H9 (cell line): ENCODE results near the gene POMGNT1. TPM values are rescaled to one million over a fixed set of nuclear protein-coding genes. Genes with fewer than 3 reads are reported as not detected.
A peak's percentile ranks its signal among the peaks of the same experiment; 100 is the strongest.

ENCODE experiments used
- DNase-seq: peaks from one replicate; pipeline ENCODE4 v3.0.0-alpha.2; 2017
- H2AFZ ChIP-seq: one replicate; pipeline ENCODE4 v1.6.1; 2013; ENCODE audit warnings: mild to moderate bottlenecking, low read length, control low read depth, moderate library complexity
- H2AK5ac ChIP-seq: 2 replicates; pipeline ENCODE4 v1.6.1; 2013; ENCODE audit warnings: low read length, control low read depth, mixed read lengths; ENCODE audit not compliant: insufficient read length
- H2BK120ac ChIP-seq: one replicate; pipeline ENCODE4 v1.6.1; 2013; ENCODE audit warnings: low read depth, mild to moderate bottlenecking, low read length, control low read depth, inconsistent platforms; ENCODE audit not compliant: poor library complexity, severe bottlenecking
- H2BK12ac ChIP-seq: 2 replicates; pipeline ENCODE4 v1.6.1; 2013; ENCODE audit warnings: low read length, control low read depth, mixed read lengths, low read depth; ENCODE audit not compliant: insufficient read length
- H2BK15ac ChIP-seq: 2 replicates; pipeline ENCODE4 v1.6.1; 2013; ENCODE audit warnings: low read depth, low read length, control low read depth
- H2BK20ac ChIP-seq: one replicate; pipeline ENCODE4 v1.6.1; 2013; ENCODE audit warnings: low read depth, mild to moderate bottlenecking, low read length, control low read depth, inconsistent platforms; ENCODE audit not compliant: poor library complexity, severe bottlenecking
- H2BK5ac ChIP-seq: 2 replicates; pipeline ENCODE4 v1.6.1; 2013; ENCODE audit warnings: low read length, control low read depth, mixed read lengths; ENCODE audit not compliant: insufficient read length
- H3K14ac ChIP-seq: 2 replicates; pipeline ENCODE4 v1.6.1; 2013; ENCODE audit warnings: low read length, control low read depth; ENCODE audit not compliant: insufficient read depth
- H3K18ac ChIP-seq: 2 replicates; pipeline ENCODE4 v1.6.1; 2013; ENCODE audit warnings: low read depth, mild to moderate bottlenecking, mixed read lengths, low read length, control low read depth; ENCODE audit not compliant: insufficient read length
- H3K23ac ChIP-seq: 2 replicates; pipeline ENCODE4 v1.6.1; 2013; ENCODE audit warnings: low read length, control low read depth, mixed read lengths, low read depth; ENCODE audit not compliant: insufficient read length
- H3K23me2 ChIP-seq: 2 replicates; pipeline ENCODE4 v1.6.1; 2013; ENCODE audit warnings: low read depth, mild to moderate bottlenecking, mixed read lengths, low read length, control low read depth; ENCODE audit not compliant: insufficient read length, poor library complexity, severe bottlenecking
- H3K27ac ChIP-seq: 2 replicates; pipeline ENCODE4 v1.5.1; 2013; ENCODE audit warnings: low read length, control low read depth, mixed read lengths, low read depth; ENCODE audit not compliant: insufficient read length
- H3K27me3 ChIP-seq: 2 replicates; pipeline ENCODE4 v1.6.1; 2013; ENCODE audit warnings: low read length, control low read depth, inconsistent platforms; ENCODE audit not compliant: insufficient read depth
- H3K4ac ChIP-seq: 2 replicates; pipeline ENCODE4 v1.6.1; 2013; ENCODE audit warnings: low read depth, mild to moderate bottlenecking, control low read depth, inconsistent platforms, low read length, moderate library complexity
- H3K4me1 ChIP-seq: 2 replicates; pipeline ENCODE4 v1.6.1; 2013; ENCODE audit warnings: low read length, control low read depth, inconsistent platforms; ENCODE audit not compliant: insufficient read depth
- H3K4me2 ChIP-seq: 2 replicates; pipeline ENCODE4 v1.6.1; 2013; ENCODE audit warnings: low read length, control low read depth, mixed read lengths; ENCODE audit not compliant: insufficient read length, insufficient read depth
- H3K56ac ChIP-seq: 2 replicates; pipeline ENCODE4 v1.6.1; 2013; ENCODE audit warnings: low read depth, mild to moderate bottlenecking, mixed read lengths, low read length, control low read depth; ENCODE audit not compliant: insufficient read length
- H3K79me1 ChIP-seq: 2 replicates; pipeline ENCODE4 v1.6.1; 2013; ENCODE audit warnings: low read depth, mild to moderate bottlenecking, moderate library complexity, low read length, control low read depth, inconsistent platforms; ENCODE audit not compliant: insufficient read depth, poor library complexity, severe bottlenecking
- H3K79me2 ChIP-seq: 2 replicates; pipeline ENCODE4 v1.6.1; 2013; ENCODE audit warnings: low read length, control low read depth, inconsistent platforms; ENCODE audit not compliant: insufficient read depth
- H3K9ac ChIP-seq: 2 replicates; pipeline ENCODE4 v1.6.1; 2013; ENCODE audit warnings: low read length, control low read depth, mixed read lengths; ENCODE audit not compliant: insufficient read length; ENCODE audit errors: extremely low read depth
- H3K9me3 ChIP-seq: one replicate; pipeline ENCODE4 v1.6.1; 2013; ENCODE audit warnings: low read depth, low read length, inconsistent platforms; ENCODE audit not compliant: control insufficient read depth
- H3T11ph ChIP-seq: one replicate; pipeline ENCODE4 v1.6.1; 2013; ENCODE audit warnings: mild to moderate bottlenecking, low read length, control low read depth, inconsistent platforms
- H4K20me1 ChIP-seq: one replicate; pipeline ENCODE4 v1.6.1; 2013; ENCODE audit not compliant: control insufficient read depth, insufficient read length, insufficient read depth
- H4K5ac ChIP-seq: 2 replicates; pipeline ENCODE4 v1.6.1; 2013; ENCODE audit warnings: low read depth, mild to moderate bottlenecking, mixed read lengths, low read length, control low read depth; ENCODE audit not compliant: insufficient read length
- H4K8ac ChIP-seq: replicated peaks from 2 replicates; pipeline ENCODE4 v1.6.1; 2013; ENCODE audit warnings: low read length, control low read depth, mixed read lengths, low read depth; ENCODE audit not compliant: insufficient read length
- H4K91ac ChIP-seq: 2 replicates; pipeline ENCODE4 v1.6.1; 2013; ENCODE audit warnings: low read depth, mild to moderate bottlenecking, moderate library complexity, mixed read lengths, low read length, control low read depth; ENCODE audit not compliant: insufficient read length
- H3K27ac Mint-ChIP-seq, 3 experiments: 2 replicates in 2 of 3; 3 replicates in 1 of 3; pipeline ENCODE4 v1.8.0; 2020 to 2021; ENCODE audit warnings: mixed read lengths in 3 of 3, mild to moderate bottlenecking in 1 of 3, moderate library complexity in 1 of 3
- H3K27me3 Mint-ChIP-seq: 2 replicates; pipeline ENCODE4 v1.8.0; 2021; ENCODE audit warnings: low read depth, mild to moderate bottlenecking, moderate library complexity, mixed read lengths
- H3K36me3 Mint-ChIP-seq, 3 experiments: 2 replicates in 2 of 3; 3 replicates in 1 of 3; pipeline ENCODE4 v1.8.0; 2020 to 2021; ENCODE audit warnings: low read depth in 3 of 3, mixed read lengths in 3 of 3; ENCODE audit not compliant: insufficient read depth in 1 of 3
- H3K4me1 Mint-ChIP-seq, 2 experiments: 2 replicates each; pipeline ENCODE4 v1.8.0; 2020; ENCODE audit warnings: mixed read lengths in 2 of 2
- H3K4me3 Mint-ChIP-seq, 2 experiments: 2 replicates in 1 of 2; 3 replicates in 1 of 2; pipeline ENCODE4 v1.8.0; 2020 to 2021; ENCODE audit warnings: mild to moderate bottlenecking in 2 of 2, mixed read lengths in 2 of 2, moderate library complexity in 1 of 2
- H3K9me3 Mint-ChIP-seq, 2 experiments: 2 replicates in 1 of 2; 3 replicates in 1 of 2; pipeline ENCODE4 v1.8.0; 2020; ENCODE audit warnings: mild to moderate bottlenecking in 2 of 2, mixed read lengths in 2 of 2, moderate library complexity in 1 of 2
- WGBS: extraction: QIAGEN DNeasy Blood & Tissue Kit; methylation state at CpG from one replicate; pipeline ENCODE4 v1.1.7; 2013; ENCODE audit warnings: missing lambda C conversion rate, low lambda C conversion rate, mixed read lengths; ENCODE audit not compliant: insufficient read length; ENCODE audit errors: extremely low coverage; 5-methylcytosine and 5-hydroxymethylcytosine counted together
- total RNA-seq: library from RNA; stranded (reverse); gene quantifications from 2 replicates; pipeline ENCODE4 v1.2.1, GENCODE V29; 2021
- TF ChIP-seq, protein P1 (sequence below): fragments of 200-600 bp; sonication (generic); conservative IDR thresholded peaks from 3 replicates; pipeline ENCODE4 v1.8.0; 2021; ENCODE audit warnings: antibody characterized with exemption, mild to moderate bottlenecking

The POMGNT1 gene
- total RNA-seq, 1 experiment from 2014 or later = 62.6 TPM

- no peak overlapping the region for H2BK120ac ChIP-seq
- H3K23ac ChIP-seq = no peak overlapping the region
- no peak overlapping the region for H2BK15ac ChIP-seq
- no CpG with 5 or more reads among the region's 12 CpGs for WGBS
- H4K91ac ChIP-seq = no peak overlapping the region
- no peak overlapping the region for H4K8ac ChIP-seq
- TF ChIP-seq, protein P1, sequence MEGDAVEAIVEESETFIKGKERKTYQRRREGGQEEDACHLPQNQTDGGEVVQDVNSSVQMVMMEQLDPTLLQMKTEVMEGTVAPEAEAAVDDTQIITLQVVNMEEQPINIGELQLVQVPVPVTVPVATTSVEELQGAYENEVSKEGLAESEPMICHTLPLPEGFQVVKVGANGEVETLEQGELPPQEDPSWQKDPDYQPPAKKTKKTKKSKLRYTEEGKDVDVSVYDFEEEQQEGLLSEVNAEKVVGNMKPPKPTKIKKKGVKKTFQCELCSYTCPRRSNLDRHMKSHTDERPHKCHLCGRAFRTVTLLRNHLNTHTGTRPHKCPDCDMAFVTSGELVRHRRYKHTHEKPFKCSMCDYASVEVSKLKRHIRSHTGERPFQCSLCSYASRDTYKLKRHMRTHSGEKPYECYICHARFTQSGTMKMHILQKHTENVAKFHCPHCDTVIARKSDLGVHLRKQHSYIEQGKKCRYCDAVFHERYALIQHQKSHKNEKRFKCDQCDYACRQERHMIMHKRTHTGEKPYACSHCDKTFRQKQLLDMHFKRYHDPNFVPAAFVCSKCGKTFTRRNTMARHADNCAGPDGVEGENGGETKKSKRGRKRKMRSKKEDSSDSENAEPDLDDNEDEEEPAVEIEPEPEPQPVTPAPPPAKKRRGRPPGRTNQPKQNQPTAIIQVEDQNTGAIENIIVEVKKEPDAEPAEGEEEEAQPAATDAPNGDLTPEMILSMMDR = peak; percentile 43; the same call in 2 of the 3 replicates
- Mint-ChIP-seq H3K4me1 (peaks cover 6 to 9% of the 10 kb centered on the region in 2 experiments; a peak in 3 of 4 replicates), H3K27me3 (peaks cover 7% of the 10 kb centered on the region), H3K9me3 (no peaks in the 10 kb centered on the region; a peak in 1 of 5 replicates), H3K36me3 (no peaks in the 10 kb centered on the region), H3K27ac (no peak overlapping the region), H3K4me3 (no peak overlapping the region)
- H3K79me1 ChIP-seq = no peaks in the 10 kb centered on the region
- no peak overlapping the region for H3K4me2 ChIP-seq
- no peak overlapping the region for H2BK20ac ChIP-seq
- H4K5ac ChIP-seq = no peak overlapping the region
- no peak overlapping the region for H2AFZ ChIP-seq
- DNase-seq = peak; percentile 83
- H3K56ac ChIP-seq = no peak overlapping the region
- no peaks in the 10 kb centered on the region for H4K20me1 ChIP-seq
- H3K23me2 ChIP-seq = no peaks in the 10 kb centered on the region
- H3K4me1 ChIP-seq = peaks cover 5% of the 10 kb centered on the region; the same call in 1 of the 2 replicates
- no peak overlapping the region for H2BK12ac ChIP-seq
- no peak overlapping the region for H3K9ac ChIP-seq
- H3K9me3 ChIP-seq = no peaks in the 10 kb centered on the region
- no peak overlapping the region for H3K14ac ChIP-seq
- H3K27me3 ChIP-seq = no peaks in the 10 kb centered on the region; the same call in 1 of the 2 replicates
- no peak overlapping the region for H3T11ph ChIP-seq
- no peaks in the 10 kb centered on the region for H3K79me2 ChIP-seq
- H3K18ac ChIP-seq = no peak overlapping the region
- H2BK5ac ChIP-seq = no peak overlapping the region
- H3K27ac ChIP-seq = no peak overlapping the region
- no peak overlapping the region for H3K4ac ChIP-seq
- no peak overlapping the region for H2AK5ac ChIP-seq
Observed at GRCh38 chr1:46180082-46180616, 18.1 kb downstream of the POMGNT1 start.
